Epithelial cell of alveolus of lung (primary cell): ENCODE data around the gene SIM1. TPM values are rescaled to one million over a fixed set of nuclear protein-coding genes. Genes with fewer than 3 reads are reported as not detected.

Source experiments
- total RNA-seq: library from RNA; depleted of rRNA; stranded (reverse); fragments of >200 nt; gene quantifications from 2 replicates; pipeline ENCODE4 v1.2.1, GENCODE V29; 2015

Gene SIM1
- total RNA-seq, result 0.08 TPM in 1 of 2 replicates, not detected in the other

GRCh38 chr6:100464903-100465700, at the start of gene SIM1:
Gene SIM1 (minus strand): TSS chr6:100464921. CDS start chr6:100463468, 1,453 bp downstream.

